Osteocyte (in vitro differentiated cells): ENCODE results near the gene VSX1. TPM values are rescaled to one million over a fixed set of nuclear protein-coding genes. Genes with fewer than 3 reads are reported as not detected.

ENCODE experiments used
- DNase-seq: peaks from one replicate; pipeline ENCODE4 v3.0.0; 2021; ENCODE audit warnings: mixed read lengths; ENCODE audit not compliant: unreplicated experiment; ENCODE audit errors: extremely low spot score
- H3K27ac Mint-ChIP-seq: one replicate; pipeline ENCODE4 v1.8.0; 2021; ENCODE audit warnings: mild to moderate bottlenecking, mixed read lengths; ENCODE audit not compliant: unreplicated experiment
- H3K27me3 Mint-ChIP-seq: one replicate; pipeline ENCODE4 v1.8.0; 2021; ENCODE audit warnings: mixed read lengths; ENCODE audit not compliant: unreplicated experiment
- H3K36me3 Mint-ChIP-seq: one replicate; pipeline ENCODE4 v1.8.0; 2021; ENCODE audit warnings: mixed read lengths; ENCODE audit not compliant: unreplicated experiment
- H3K4me1 Mint-ChIP-seq: one replicate; pipeline ENCODE4 v1.8.0; 2021; ENCODE audit warnings: mixed read lengths; ENCODE audit not compliant: unreplicated experiment
- H3K4me3 Mint-ChIP-seq: one replicate; pipeline ENCODE4 v1.8.0; 2021; ENCODE audit warnings: mild to moderate bottlenecking, moderate library complexity, mixed read lengths; ENCODE audit not compliant: unreplicated experiment
- H3K9me3 Mint-ChIP-seq: one replicate; pipeline ENCODE4 v1.8.0; 2021; ENCODE audit warnings: mixed read lengths; ENCODE audit not compliant: unreplicated experiment
- total RNA-seq: library from RNA; stranded (reverse); gene quantifications from 2 replicates; pipeline ENCODE4 v1.2.1, GENCODE V29; 2021
- TF ChIP-seq, protein P1 (sequence below): fragments of 200-600 bp; sonication (generic); IDR thresholded peaks from 2 replicates; pipeline ENCODE4 v1.5.0; 2021; ENCODE audit warnings: antibody characterized with exemption, mild to moderate bottlenecking, moderate library complexity

Gene VSX1
- total RNA-seq, 1 donor from 2014 or later = not detected

DNA sequence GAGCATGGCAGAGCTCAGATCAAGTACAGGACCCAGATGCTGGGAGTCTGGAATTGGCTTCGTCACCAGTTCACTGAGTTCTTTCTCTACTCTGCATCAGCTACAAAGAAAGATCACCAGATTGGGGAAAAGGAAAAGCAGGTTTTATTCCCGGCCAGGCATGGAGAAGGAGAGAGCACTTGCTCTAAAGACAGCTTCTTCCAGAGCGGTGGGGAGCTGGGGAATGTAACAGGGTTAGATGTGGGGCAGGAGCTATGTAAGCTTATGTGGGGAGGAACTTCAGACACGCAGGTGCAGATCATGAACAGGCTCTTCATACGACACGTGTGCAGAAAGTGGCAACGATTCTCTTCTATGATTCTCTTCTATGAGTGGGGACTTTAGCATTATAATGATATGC is 19.1 kb downstream of the VSX1 start:
- H3K27ac Mint-ChIP-seq = no peak overlapping the region
- peaks cover 73% of the 10 kb centered on the region for H3K27me3 Mint-ChIP-seq
- H3K4me1 Mint-ChIP-seq = peaks cover 12% of the 10 kb centered on the region
- TF ChIP-seq, protein P1, sequence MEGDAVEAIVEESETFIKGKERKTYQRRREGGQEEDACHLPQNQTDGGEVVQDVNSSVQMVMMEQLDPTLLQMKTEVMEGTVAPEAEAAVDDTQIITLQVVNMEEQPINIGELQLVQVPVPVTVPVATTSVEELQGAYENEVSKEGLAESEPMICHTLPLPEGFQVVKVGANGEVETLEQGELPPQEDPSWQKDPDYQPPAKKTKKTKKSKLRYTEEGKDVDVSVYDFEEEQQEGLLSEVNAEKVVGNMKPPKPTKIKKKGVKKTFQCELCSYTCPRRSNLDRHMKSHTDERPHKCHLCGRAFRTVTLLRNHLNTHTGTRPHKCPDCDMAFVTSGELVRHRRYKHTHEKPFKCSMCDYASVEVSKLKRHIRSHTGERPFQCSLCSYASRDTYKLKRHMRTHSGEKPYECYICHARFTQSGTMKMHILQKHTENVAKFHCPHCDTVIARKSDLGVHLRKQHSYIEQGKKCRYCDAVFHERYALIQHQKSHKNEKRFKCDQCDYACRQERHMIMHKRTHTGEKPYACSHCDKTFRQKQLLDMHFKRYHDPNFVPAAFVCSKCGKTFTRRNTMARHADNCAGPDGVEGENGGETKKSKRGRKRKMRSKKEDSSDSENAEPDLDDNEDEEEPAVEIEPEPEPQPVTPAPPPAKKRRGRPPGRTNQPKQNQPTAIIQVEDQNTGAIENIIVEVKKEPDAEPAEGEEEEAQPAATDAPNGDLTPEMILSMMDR = no peak
- H3K9me3 Mint-ChIP-seq = no peaks in the 10 kb centered on the region
- no peaks in the 10 kb centered on the region for H3K36me3 Mint-ChIP-seq
- no peak for DNase-seq
- no peak overlapping the region for H3K4me3 Mint-ChIP-seq

DNA sequence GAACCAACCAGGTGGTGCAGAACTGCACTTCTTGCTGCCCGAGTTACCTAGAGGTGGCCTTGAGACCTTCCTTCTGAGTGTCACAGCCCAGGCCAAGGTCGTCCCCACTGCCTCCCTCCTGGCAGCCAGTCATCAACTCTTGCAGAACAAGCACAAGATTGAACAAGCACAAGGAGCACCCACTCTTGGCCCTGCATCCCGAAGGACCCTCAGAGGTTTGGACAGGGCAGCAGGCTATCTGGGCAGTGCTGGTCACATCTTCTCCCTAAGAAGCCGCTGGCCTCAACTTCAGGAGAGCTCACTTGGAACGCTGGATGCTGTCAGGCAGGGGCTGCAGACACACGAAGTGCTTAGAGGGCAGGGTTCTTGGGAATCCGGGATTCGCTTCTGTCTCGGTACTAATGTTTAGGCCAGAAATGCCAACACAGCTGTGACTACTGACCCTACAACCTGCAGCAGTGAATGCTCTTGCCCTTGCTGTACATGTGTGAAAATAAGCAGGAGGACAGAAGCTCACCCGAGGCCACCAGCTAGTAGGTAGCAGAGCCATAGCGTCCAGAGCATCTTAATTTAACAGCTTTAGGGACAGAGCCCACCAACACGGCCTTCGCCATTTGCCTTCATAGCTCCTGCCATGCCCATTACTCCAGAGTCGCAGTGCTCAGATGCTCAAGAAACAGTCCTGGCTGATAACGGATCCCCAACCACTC is 20.0 kb downstream of the VSX1 start:
- no peaks in the 10 kb centered on the region for H3K36me3 Mint-ChIP-seq
- H3K27me3 Mint-ChIP-seq = peaks cover 73% of the 10 kb centered on the region
- H3K27ac Mint-ChIP-seq = no peak overlapping the region
- TF ChIP-seq, protein P1 = no peak
- no peaks in the 10 kb centered on the region for H3K9me3 Mint-ChIP-seq
- DNase-seq = no peak
- H3K4me1 Mint-ChIP-seq = peaks cover 15% of the 10 kb centered on the region
- H3K4me3 Mint-ChIP-seq = no peak overlapping the region

DNA sequence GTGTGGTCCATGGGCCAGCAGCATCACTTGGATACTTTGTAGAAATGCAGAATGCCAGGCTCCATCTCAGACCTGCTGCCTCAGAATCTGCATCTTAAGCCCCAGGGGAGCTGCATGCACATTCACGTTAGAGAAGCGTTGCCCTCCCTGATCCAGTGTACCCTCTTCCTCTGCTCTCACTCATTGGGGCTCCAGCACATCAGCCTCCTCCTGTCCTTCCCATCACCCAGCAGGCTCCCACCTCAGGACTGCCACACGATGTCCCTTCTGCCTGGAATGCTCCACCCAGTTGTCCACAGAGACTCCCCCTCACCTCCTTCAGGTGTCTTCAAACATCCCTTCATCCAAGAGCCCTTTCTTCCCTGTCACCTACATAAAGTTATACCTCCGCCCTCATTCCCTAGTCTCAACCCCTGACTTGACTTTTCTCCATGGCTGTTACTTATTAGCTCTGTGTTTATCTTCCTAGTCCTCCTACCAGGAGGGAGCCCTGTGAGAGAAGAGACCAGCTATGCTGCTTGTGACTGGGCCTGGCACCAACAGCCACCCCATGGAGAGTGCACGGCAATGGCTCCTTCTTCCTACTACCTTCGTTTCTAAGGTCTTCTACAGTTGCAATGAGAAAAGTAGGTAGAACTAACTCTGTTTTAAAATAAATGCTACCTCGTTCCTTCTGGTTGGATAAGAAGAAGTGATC is 20.7 kb downstream of the VSX1 start:
- Mint-ChIP-seq H3K4me1 (peaks cover 22% of the 10 kb centered on the region), H3K27me3 (peaks cover 70% of the 10 kb centered on the region), H3K27ac (no peak overlapping the region), H3K9me3 (no peaks in the 10 kb centered on the region), H3K36me3 (no peaks in the 10 kb centered on the region), H3K4me3 (no peak overlapping the region)
- no peak for DNase-seq
- TF ChIP-seq, protein P1 = no peak

DNA sequence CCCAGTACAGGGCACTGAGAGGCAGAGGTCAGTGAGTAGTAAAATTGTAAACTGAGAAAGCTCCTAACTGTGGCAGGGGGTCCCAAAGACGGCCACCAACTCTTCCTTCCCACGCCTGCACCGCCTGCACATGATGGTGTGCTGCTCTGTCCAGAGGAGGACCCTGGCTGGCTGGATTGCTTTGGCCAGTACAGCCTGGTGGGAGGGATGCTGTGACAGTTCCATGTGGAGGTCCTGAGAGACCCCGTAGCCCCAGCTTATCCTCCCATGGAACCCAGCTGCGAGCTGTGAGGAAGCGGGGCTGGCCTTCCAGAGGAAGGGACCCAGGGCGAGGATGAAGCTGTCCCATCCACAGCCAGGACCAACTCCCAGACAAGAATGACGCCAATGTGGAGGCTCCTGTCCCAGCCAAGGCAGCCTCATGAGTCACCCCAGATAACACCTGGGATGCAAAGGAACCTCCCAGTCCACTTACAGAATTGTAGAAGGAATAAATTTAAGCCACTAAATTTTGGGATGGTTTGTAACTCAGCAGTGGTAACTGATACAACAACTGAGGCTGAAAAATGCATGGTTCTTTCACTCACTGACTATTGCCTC is 22.0 kb downstream of the VSX1 start:
- Mint-ChIP-seq H3K27ac (no peak overlapping the region), H3K27me3 (peaks cover 59% of the 10 kb centered on the region), H3K9me3 (no peaks in the 10 kb centered on the region), H3K4me3 (no peak overlapping the region), H3K4me1 (peaks cover 28% of the 10 kb centered on the region), H3K36me3 (no peaks in the 10 kb centered on the region)
- DNase-seq = no peak
- TF ChIP-seq, protein P1 = no peak
